ENCODE measurements around the gene IER3.

The IER3 gene

GRCh38 chr6:30711758-30712380 is 32.5 kb downstream of the IER3 start:
- no peak overlapping the region for H3K4me3 ChIP-seq (ENCODE audit: low read depth, low read length)
- TF ChIP-seq CTCF (IDR thresholded peaks at IDR 0.05; ENCODE audit: low read depth, low read length): no peak

GRCh38 chr6:30709101-30709868 is 35.1 kb downstream of the IER3 start:
- H3K4me3 ChIP-seq (ENCODE audit: low read depth, low read length): no peak overlapping the region
- TF ChIP-seq CTCF (IDR thresholded peaks at IDR 0.05; ENCODE audit: low read depth, low read length): no peak

GRCh38 chr6:30707281-30707850 is 37.0 kb downstream of the IER3 start:
- no peak overlapping the region for H3K4me3 ChIP-seq (ENCODE audit: low read depth, low read length)
- TF ChIP-seq CTCF (IDR thresholded peaks at IDR 0.05; ENCODE audit: low read depth, low read length): no peak

GRCh38 chr6:30705620-30706019 is 38.7 kb downstream of the IER3 start:
- no peak overlapping the region for H3K4me3 ChIP-seq (ENCODE audit: low read depth, low read length)
- no peak for TF ChIP-seq CTCF (IDR thresholded peaks at IDR 0.05; ENCODE audit: low read depth, low read length)

GRCh38 chr6:30703821-30704220 is 40.5 kb downstream of the IER3 start:
- no peak overlapping the region for H3K4me3 ChIP-seq (ENCODE audit: low read depth, low read length)
- TF ChIP-seq CTCF (IDR thresholded peaks at IDR 0.05; ENCODE audit: low read depth, low read length): no peak

GRCh38 chr6:30703011-30703410 is 41.3 kb downstream of the IER3 start:
- no peak overlapping the region for H3K4me3 ChIP-seq (ENCODE audit: low read depth, low read length)
- TF ChIP-seq CTCF (IDR thresholded peaks at IDR 0.05; ENCODE audit: low read depth, low read length): no peak

- H3K4me3 ChIP-seq (ENCODE audit: low read depth, low read length): no peak overlapping the region
- TF ChIP-seq CTCF (IDR thresholded peaks at IDR 0.05; ENCODE audit: low read depth, low read length): no peak
These were observed 44.0 kb downstream of the IER3 start for GRCh38 chr6:30700340-30700739.

Data from WI38 (cell line).